HL-60 (cell line): ENCODE data around the gene FCHSD2.

Experiments used
- DNase-seq, 2 experiments: peaks; one replicate each; pipeline ENCODE4 v3.0.0-alpha.2; 2010 to 2020; ENCODE audit warnings: low read depth in 1 of 2, low spot score in 1 of 2
- H3K27ac ChIP-seq: fragments of 250-450 bp; sonication (Bioruptor Pico); replicated peaks from 2 replicates; pipeline ENCODE4 v1.5.1; 2020; ENCODE audit warnings: mild to moderate bottlenecking, moderate library complexity
- H3K27me3 ChIP-seq: fragments of 250-450 bp; sonication (Bioruptor Pico); 2 replicates; pipeline ENCODE4 v1.5.1; 2021; ENCODE audit warnings: mild to moderate bottlenecking, moderate library complexity; ENCODE audit not compliant: insufficient read depth, poor library complexity, severe bottlenecking
- H3K4me3 ChIP-seq: replicated peaks from 2 replicates; pipeline ENCODE4 v1.5.1; 2011; ENCODE audit warnings: mild to moderate bottlenecking, control low read depth, low read length; ENCODE audit not compliant: insufficient read depth
- CTCF ChIP-seq: IDR thresholded peaks from one replicate; pipeline ENCODE4 v1.5.1; 2011; ENCODE audit warnings: low read length, control low read depth, inconsistent platforms; ENCODE audit not compliant: insufficient read depth
- GABPA ChIP-seq: IDR thresholded peaks from 2 replicates; pipeline ENCODE4 v1.6.1; 2012; ENCODE audit warnings: low read depth
- POLR2AphosphoS5 ChIP-seq: IDR thresholded peaks from 2 replicates; pipeline ENCODE4 v1.6.1; 2012; ENCODE audit warnings: low read depth
- REST ChIP-seq: IDR thresholded peaks from 2 replicates; pipeline ENCODE4 v1.6.1; 2012; ENCODE audit warnings: low read depth; ENCODE audit not compliant: insufficient replicate concordance
- SPI1 ChIP-seq: IDR thresholded peaks from 2 replicates; pipeline ENCODE4 v1.6.1; 2012; ENCODE audit warnings: low read depth, mild to moderate bottlenecking, borderline replicate concordance

FCHSD2 gene

GRCh38 chr11:72851726-72852125, 290.4 kb downstream of the FCHSD2 start:
- Histone ChIP-seq H3K27me3 (no peaks in the 10 kb centered on the region), H3K27ac (no peak overlapping the region), H3K4me3 (no peak overlapping the region)
- TF ChIP-seq POLR2AphosphoS5 (no peak), SPI1 (no peak), GABPA (no peak), CTCF (no peak), REST (no peak)
- DNase-seq, result no peak

DNA sequence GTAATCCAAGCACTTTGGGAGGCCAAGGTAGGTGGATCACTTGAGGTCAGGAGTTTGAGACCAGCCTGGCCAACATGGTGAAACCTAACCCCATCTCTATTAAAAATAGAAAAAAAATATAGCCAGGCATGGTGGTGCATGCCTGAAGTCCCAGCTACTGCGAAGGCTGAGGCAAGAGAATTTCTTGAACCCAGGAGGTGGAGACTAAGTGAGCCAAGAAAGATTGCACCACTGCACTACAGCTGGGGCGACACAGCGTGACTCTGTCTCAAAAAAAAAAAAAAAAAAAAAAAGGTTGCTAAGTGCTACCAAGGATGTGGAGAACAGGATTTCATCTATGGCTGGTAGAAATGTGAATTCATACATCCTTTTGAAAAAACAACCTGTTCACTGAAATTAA, 291.3 kb downstream of the FCHSD2 start:
- Histone ChIP-seq H3K27ac (no peak overlapping the region), H3K27me3 (no peaks in the 10 kb centered on the region), H3K4me3 (no peak overlapping the region)
- no peak for DNase-seq
- TF ChIP-seq REST (no peak), SPI1 (no peak), GABPA (no peak), CTCF (no peak), POLR2AphosphoS5 (no peak)

DNA sequence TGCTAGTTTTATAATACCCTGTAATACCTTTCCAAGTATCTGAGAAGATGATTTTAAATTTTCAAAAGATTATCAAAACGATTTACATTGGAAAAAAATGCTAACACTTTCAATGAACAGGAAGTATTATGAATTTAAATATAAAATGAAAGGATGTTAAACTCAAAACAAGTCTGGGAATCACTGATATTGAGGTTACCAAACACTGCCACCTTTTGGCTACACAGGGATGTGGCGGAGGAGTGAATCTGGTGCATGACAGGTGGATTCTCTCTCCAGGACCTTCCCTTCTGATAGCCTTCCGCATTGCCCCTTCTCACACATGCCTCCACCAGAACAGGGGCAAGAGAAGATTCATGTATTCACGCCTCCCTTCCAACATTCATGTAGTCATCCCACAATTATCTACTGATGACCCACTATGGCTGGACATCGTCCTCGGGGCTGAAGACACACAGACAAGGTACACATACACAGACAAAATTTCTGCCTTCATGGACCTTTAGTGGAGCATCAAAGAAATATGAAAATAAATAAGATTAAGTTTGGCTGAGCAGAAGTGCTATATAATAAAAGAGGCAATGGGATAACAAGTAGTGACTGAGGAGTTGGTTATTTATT, 293.2 kb downstream of the FCHSD2 start:
- Histone ChIP-seq H3K27ac (no peak overlapping the region), H3K4me3 (no peak overlapping the region), H3K27me3 (no peaks in the 10 kb centered on the region)
- DNase-seq, result peak in 1 of 2 experiments; percentile 47
- TF ChIP-seq CTCF (peak; percentile 81), REST (no peak)
